ENCODE data around the gene CALD1. TPM values are rescaled to one million over a fixed set of nuclear protein-coding genes. Genes with fewer than 3 reads are reported as not detected.
A peak's percentile ranks its signal among the peaks of the same experiment; 100 is the strongest.

Gene CALD1
- total RNA-seq, 1 experiment from 2014 or later, result 107 TPM

- no peak overlapping the region for H2BK20ac ChIP-seq (ENCODE audit: low read depth, low read length, poor library complexity, severe bottlenecking)
- Mint-ChIP-seq H3K4me3 (no peak overlapping the region), H3K36me3 (ENCODE audit: insufficient read depth in 1 of 3, low read depth in 3 of 3) (no peaks in the 10 kb centered on the region), H3K27me3 (ENCODE audit: low read depth) (no peaks in the 10 kb centered on the region), H3K27ac (peak overlapping the region in 1 of 3 experiments; percentile 52; a peak in 1 of 7 replicates), H3K9me3 (no peaks in the 10 kb centered on the region), H3K4me1 (no peaks in the 10 kb centered on the region)
- H3K27ac ChIP-seq (ENCODE audit: insufficient read length, low read depth, low read length), result no peak overlapping the region
- no peak overlapping the region for H3K56ac ChIP-seq (ENCODE audit: insufficient read length, low read depth, low read length)
- H3T11ph ChIP-seq (ENCODE audit: low read length), result no peak overlapping the region
- H4K91ac ChIP-seq (ENCODE audit: insufficient read length, low read depth, low read length), result no peak overlapping the region
- no peaks in the 10 kb centered on the region for H3K4me1 ChIP-seq (ENCODE audit: insufficient read depth, low read length)
- no peaks in the 10 kb centered on the region for H3K27me3 ChIP-seq (ENCODE audit: insufficient read depth, low read length)
- H2BK5ac ChIP-seq (ENCODE audit: insufficient read length, low read length), result no peak overlapping the region
- H4K8ac ChIP-seq (replicated peaks; ENCODE audit: insufficient read length, low read depth, low read length), result no peak overlapping the region
- H3K23ac ChIP-seq (ENCODE audit: insufficient read length, low read depth, low read length), result no peak overlapping the region
- H2AK5ac ChIP-seq (ENCODE audit: insufficient read length, low read length), result no peak overlapping the region
- no peak overlapping the region for H2BK15ac ChIP-seq (ENCODE audit: low read depth, low read length)
- DNase-seq, result no peak
- no peak overlapping the region for H3K18ac ChIP-seq (ENCODE audit: insufficient read length, low read depth, low read length)
- no peaks in the 10 kb centered on the region for H3K79me1 ChIP-seq (ENCODE audit: insufficient read depth, low read depth, low read length, poor library complexity, severe bottlenecking)
- no peaks in the 10 kb centered on the region; the same call in 1 of the 2 replicates for H3K79me2 ChIP-seq (ENCODE audit: insufficient read depth, low read length)
- H4K5ac ChIP-seq (ENCODE audit: insufficient read length, low read depth, low read length), result no peak overlapping the region
- no peak overlapping the region for H3K14ac ChIP-seq (ENCODE audit: insufficient read depth, low read length)
- no peak overlapping the region for H3K9ac ChIP-seq (ENCODE audit: extremely low read depth, insufficient read length, low read length)
- no peak overlapping the region for H2AFZ ChIP-seq (ENCODE audit: low read length)
- WGBS (ENCODE audit: extremely low coverage, insufficient read length, low lambda C conversion rate), result no CpG with 5 or more reads among the region's 15 CpGs
- TF ChIP-seq, protein P1, sequence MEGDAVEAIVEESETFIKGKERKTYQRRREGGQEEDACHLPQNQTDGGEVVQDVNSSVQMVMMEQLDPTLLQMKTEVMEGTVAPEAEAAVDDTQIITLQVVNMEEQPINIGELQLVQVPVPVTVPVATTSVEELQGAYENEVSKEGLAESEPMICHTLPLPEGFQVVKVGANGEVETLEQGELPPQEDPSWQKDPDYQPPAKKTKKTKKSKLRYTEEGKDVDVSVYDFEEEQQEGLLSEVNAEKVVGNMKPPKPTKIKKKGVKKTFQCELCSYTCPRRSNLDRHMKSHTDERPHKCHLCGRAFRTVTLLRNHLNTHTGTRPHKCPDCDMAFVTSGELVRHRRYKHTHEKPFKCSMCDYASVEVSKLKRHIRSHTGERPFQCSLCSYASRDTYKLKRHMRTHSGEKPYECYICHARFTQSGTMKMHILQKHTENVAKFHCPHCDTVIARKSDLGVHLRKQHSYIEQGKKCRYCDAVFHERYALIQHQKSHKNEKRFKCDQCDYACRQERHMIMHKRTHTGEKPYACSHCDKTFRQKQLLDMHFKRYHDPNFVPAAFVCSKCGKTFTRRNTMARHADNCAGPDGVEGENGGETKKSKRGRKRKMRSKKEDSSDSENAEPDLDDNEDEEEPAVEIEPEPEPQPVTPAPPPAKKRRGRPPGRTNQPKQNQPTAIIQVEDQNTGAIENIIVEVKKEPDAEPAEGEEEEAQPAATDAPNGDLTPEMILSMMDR (conservative IDR thresholded peaks at IDR 0.05), result no peak
- H2BK120ac ChIP-seq (ENCODE audit: low read depth, low read length, poor library complexity, severe bottlenecking), result no peak overlapping the region
- H4K20me1 ChIP-seq (ENCODE audit: control insufficient read depth, insufficient read depth, insufficient read length), result no peaks in the 10 kb centered on the region
- H3K23me2 ChIP-seq (ENCODE audit: insufficient read length, low read depth, low read length, poor library complexity, severe bottlenecking), result no peaks in the 10 kb centered on the region
- no peaks in the 10 kb centered on the region for H3K9me3 ChIP-seq (ENCODE audit: control insufficient read depth, low read depth, low read length)
- no peak overlapping the region for H2BK12ac ChIP-seq (ENCODE audit: insufficient read length, low read depth, low read length)
- H3K4me2 ChIP-seq (ENCODE audit: insufficient read depth, insufficient read length, low read length), result no peak overlapping the region
- no peak overlapping the region for H3K4ac ChIP-seq (ENCODE audit: low read depth, low read length)
Measured at GRCh38 chr7:134831862-134832261, 52.4 kb downstream of the CALD1 start.

Data from H9 (cell line).